Neural progenitor cell (in vitro differentiated cells): ENCODE results near the gene CLASRP.

Experiments used
- EZH2 ChIP-seq: fragments of 200-600 bp; sonication (generic); IDR thresholded peaks from 2 replicates; pipeline ENCODE4 v1.6.1; 2017; ENCODE audit warnings: antibody characterized with exemption, mild to moderate bottlenecking, moderate library complexity
- EZH2phosphoT487 ChIP-seq: fragments of 200-600 bp; sonication (generic); IDR thresholded peaks from 2 replicates; pipeline ENCODE4 v1.6.1; 2017; ENCODE audit warnings: antibody characterized with exemption
- TF ChIP-seq, protein P1 (sequence below): fragments of 200-600 bp; sonication (generic); IDR thresholded peaks from 2 replicates; pipeline ENCODE4 v1.5.1; 2017; ENCODE audit warnings: antibody characterized with exemption, mild to moderate bottlenecking

GRCh38 chr19:45045671-45046353 lies 7.0 kb downstream of the CLASRP start:
- TF ChIP-seq, protein P1, sequence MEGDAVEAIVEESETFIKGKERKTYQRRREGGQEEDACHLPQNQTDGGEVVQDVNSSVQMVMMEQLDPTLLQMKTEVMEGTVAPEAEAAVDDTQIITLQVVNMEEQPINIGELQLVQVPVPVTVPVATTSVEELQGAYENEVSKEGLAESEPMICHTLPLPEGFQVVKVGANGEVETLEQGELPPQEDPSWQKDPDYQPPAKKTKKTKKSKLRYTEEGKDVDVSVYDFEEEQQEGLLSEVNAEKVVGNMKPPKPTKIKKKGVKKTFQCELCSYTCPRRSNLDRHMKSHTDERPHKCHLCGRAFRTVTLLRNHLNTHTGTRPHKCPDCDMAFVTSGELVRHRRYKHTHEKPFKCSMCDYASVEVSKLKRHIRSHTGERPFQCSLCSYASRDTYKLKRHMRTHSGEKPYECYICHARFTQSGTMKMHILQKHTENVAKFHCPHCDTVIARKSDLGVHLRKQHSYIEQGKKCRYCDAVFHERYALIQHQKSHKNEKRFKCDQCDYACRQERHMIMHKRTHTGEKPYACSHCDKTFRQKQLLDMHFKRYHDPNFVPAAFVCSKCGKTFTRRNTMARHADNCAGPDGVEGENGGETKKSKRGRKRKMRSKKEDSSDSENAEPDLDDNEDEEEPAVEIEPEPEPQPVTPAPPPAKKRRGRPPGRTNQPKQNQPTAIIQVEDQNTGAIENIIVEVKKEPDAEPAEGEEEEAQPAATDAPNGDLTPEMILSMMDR: no peak
- TF ChIP-seq EZH2 (no peak), EZH2phosphoT487 (no peak)
